Prostate gland (tissue), 2 donors: Measurements from ENCODE around the gene TMEM221. TPM values are rescaled to one million over a fixed set of nuclear protein-coding genes. Genes with fewer than 3 reads are reported as not detected.
A peak's percentile ranks its signal among the peaks of the same experiment; 100 is the strongest.

Source experiments
- DNase-seq: peaks from one replicate; pipeline ENCODE4 v3.0.0-alpha.2; 2019; ENCODE audit warnings: low spot score
- H3K27ac ChIP-seq, 2 donors: fragments of 200-600 bp; sonication (generic); 2 replicates each; pipeline ENCODE4 v1.5.1; 2017 to 2019
- H3K27me3 ChIP-seq: fragments of 200-600 bp; sonication (generic); replicated peaks from 2 replicates; pipeline ENCODE4 v1.5.1; 2019; ENCODE audit not compliant: insufficient read depth
- H3K36me3 ChIP-seq, 2 donors: fragments of 200-600 bp; sonication (generic); 1 replicate in 1 of 2; 2 replicates in 1 of 2; pipeline versions ENCODE4 v1.5.1 to v1.8.1; 2017 to 2019
- H3K4me1 ChIP-seq: fragments of 200-600 bp; sonication (generic); replicated peaks from 2 replicates; pipeline ENCODE4 v1.5.1; 2019
- H3K4me3 ChIP-seq, 2 donors: fragments of 200-600 bp; sonication (generic); 2 replicates each; pipeline ENCODE4 v1.5.1; 2017 to 2019
- H3K9me3 ChIP-seq: fragments of 200-600 bp; sonication (generic); 2 replicates; pipeline ENCODE4 v1.5.1; 2017
- POLR2A ChIP-seq: fragments of 450-650 bp; IDR thresholded peaks from one replicate; pipeline ENCODE4 v1.6.1; 2016; ENCODE audit warnings: antibody characterized with exemption, mild to moderate bottlenecking
- POLR2AphosphoS5 ChIP-seq: sonication (generic); formaldehyde crosslinking; IDR thresholded peaks from one replicate; pipeline ENCODE4 v1.6.1; 2017; ENCODE audit warnings: antibody characterized with exemption
- WGBS: methylation state at CpG from one replicate; pipeline ENCODE4 v1.1.5; 2018; 5-methylcytosine and 5-hydroxymethylcytosine counted together
- intact Hi-C: fragments of 100-400 bp; cut with DNase I; formaldehyde crosslinking; loops from one replicate; pipeline ENCODE4 v1.14.2; 2022
- total RNA-seq, 2 donors: library from RNA; depleted of rRNA; stranded (reverse); fragments of >200 nt; gene quantifications; one replicate each; pipeline ENCODE4 v1.1.0, GENCODE V29; 2016
- TF ChIP-seq, protein P1 (sequence below), 4 experiments: fragments of 200-600 bp in 2 of 4; fragments of 450-650 bp in 2 of 4; sonication (generic) in 2 of 4; IDR thresholded peaks; 1 replicate in 3 of 4; 2 replicates in 1 of 4; pipeline ENCODE4 v1.5.1; 2016 to 2019; ENCODE audit warnings: antibody characterized with exemption in 4 of 4, mild to moderate bottlenecking in 2 of 4, moderate library complexity in 2 of 4

The TMEM221 gene
- total RNA-seq, 2 donors from 2014 or later, result 1.4 to 1.7 TPM

DNA sequence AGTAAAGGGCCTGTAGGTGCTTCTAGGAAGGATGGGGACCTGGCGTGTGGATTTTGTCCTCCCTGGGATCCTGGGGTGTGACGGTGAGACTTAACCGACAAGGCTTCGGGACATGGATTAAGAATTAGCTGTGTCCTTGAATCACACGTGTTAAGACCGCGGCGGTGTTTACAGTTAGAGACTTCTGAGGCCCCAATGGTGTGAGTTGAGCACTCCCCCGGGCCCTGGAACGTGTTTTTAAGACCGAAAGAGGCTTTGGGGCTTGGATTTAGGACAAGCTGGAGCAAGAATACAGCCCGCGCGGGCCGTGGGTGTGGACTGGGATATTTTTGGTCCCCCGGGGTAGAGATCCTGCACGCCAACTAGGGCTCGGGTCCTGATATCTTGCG lies 20.6 kb upstream of the TMEM221 start:
- peaks cover 3% of the 10 kb centered on the region for H3K4me1 ChIP-seq
- no peaks in the 10 kb centered on the region for H3K9me3 ChIP-seq
- DNase-seq, result no peak
- intact Hi-C loops, result loop anchor here (2.0 to 5.0 kb wide), 2 partner anchors 46 to 122 kb away; no protein-coding TSS in a partner anchor
- H3K36me3 ChIP-seq, result no peaks in the 10 kb centered on the region
- H3K4me3 ChIP-seq, result peak overlapping the region; percentile 86 to 90
- peak overlapping the region; percentile 91 to 97 for H3K27ac ChIP-seq
- WGBS, result under 1% methylated on average over 18 of the region's 19 CpGs
- no peaks in the 10 kb centered on the region for H3K27me3 ChIP-seq
- TF ChIP-seq POLR2A (no peak), POLR2AphosphoS5 (no peak)
- TF ChIP-seq, protein P1, sequence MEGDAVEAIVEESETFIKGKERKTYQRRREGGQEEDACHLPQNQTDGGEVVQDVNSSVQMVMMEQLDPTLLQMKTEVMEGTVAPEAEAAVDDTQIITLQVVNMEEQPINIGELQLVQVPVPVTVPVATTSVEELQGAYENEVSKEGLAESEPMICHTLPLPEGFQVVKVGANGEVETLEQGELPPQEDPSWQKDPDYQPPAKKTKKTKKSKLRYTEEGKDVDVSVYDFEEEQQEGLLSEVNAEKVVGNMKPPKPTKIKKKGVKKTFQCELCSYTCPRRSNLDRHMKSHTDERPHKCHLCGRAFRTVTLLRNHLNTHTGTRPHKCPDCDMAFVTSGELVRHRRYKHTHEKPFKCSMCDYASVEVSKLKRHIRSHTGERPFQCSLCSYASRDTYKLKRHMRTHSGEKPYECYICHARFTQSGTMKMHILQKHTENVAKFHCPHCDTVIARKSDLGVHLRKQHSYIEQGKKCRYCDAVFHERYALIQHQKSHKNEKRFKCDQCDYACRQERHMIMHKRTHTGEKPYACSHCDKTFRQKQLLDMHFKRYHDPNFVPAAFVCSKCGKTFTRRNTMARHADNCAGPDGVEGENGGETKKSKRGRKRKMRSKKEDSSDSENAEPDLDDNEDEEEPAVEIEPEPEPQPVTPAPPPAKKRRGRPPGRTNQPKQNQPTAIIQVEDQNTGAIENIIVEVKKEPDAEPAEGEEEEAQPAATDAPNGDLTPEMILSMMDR (IDR thresholded peaks at IDR 0.05), result no peak

- Histone ChIP-seq H3K4me3 (peak overlapping the region; percentile 86 to 90), H3K27me3 (no peaks in the 10 kb centered on the region), H3K36me3 (no peaks in the 10 kb centered on the region), H3K9me3 (no peaks in the 10 kb centered on the region), H3K4me1 (peaks cover 3% of the 10 kb centered on the region), H3K27ac (peak overlapping the region; percentile 91 to 97)
- TF ChIP-seq, protein P1 (IDR thresholded peaks at IDR 0.05), result no peak
- TF ChIP-seq POLR2AphosphoS5 (peak; percentile 70), POLR2A (peak; percentile 33)
- DNase-seq, result peak; percentile 72
- intact Hi-C loops, result loop anchor here (2.0 to 5.0 kb wide), 2 partner anchors 46 to 121 kb away; no protein-coding TSS in a partner anchor
- whole genome bisulfite sequencing, result 46% methylated on average over 25 of the region's 25 CpGs
Measured at GRCh38 chr19:17468302-17469091, 20.0 kb upstream of the TMEM221 start.

DNA sequence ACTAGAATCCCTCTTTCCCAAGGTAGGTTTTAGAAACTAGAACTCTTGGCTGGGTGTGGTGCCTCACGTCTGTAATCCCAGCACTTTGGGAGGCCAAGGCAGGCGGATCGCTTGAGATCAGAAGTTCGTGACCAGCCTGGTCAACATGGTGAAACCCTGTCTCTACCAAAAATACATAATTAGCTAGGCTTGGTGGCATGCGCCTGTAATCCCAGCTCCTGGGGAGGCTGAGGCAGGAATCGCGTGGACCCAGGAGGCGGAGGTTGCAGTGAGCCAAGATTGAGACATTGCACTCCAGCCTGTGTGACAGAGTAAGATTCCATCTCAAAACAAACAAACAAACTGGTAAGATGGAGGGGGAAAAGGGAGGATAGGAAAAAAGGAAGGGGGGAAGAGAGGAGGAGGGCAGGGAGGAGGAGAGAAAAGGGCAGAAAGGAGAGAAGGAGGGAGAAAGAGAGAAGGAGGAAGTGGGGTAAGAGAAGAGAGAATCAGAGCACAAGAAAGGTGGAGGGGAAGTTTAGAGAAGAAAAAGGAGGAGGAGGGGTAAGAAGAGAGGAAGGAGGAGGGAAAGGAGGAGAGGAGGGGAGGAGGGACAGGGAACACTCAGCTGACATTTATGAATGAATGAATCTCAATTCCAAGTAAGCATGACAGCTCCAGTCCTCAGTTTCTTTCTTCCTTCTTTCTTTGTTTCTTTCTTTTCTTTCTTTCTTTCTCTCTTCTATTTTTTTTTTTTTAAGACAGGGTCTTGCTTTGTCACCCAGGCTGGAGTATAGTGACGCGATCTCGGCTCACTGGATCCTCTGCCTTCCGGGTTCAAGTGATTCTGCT lies 19.2 kb upstream of the TMEM221 start:
- no peaks in the 10 kb centered on the region for H3K36me3 ChIP-seq
- no peak for DNase-seq
- no peaks in the 10 kb centered on the region for H3K9me3 ChIP-seq
- no peak overlapping the region for H3K4me3 ChIP-seq
- TF ChIP-seq, protein P1 (IDR thresholded peaks at IDR 0.05), result no peak
- TF ChIP-seq POLR2A (no peak), POLR2AphosphoS5 (no peak)
- intact Hi-C loops, result loop anchor here (2.0 to 5.0 kb wide), 2 partner anchors 45 to 120 kb away; no protein-coding TSS in a partner anchor
- H3K27me3 ChIP-seq, result no peaks in the 10 kb centered on the region
- H3K27ac ChIP-seq, result peak overlapping the region; percentile 91 to 97
- 70% methylated on average over 12 of the region's 12 CpGs for WGBS
- H3K4me1 ChIP-seq, result peaks cover 3% of the 10 kb centered on the region

- Histone ChIP-seq H3K36me3 (no peaks in the 10 kb centered on the region), H3K27ac (no peak overlapping the region), H3K4me1 (peaks cover under 1% of the 10 kb centered on the region), H3K27me3 (no peaks in the 10 kb centered on the region), H3K4me3 (no peak overlapping the region), H3K9me3 (no peaks in the 10 kb centered on the region)
- intact Hi-C loops, result loop anchor here (5.0 kb wide), 1 partner anchor 119 kb away; no protein-coding TSS in a partner anchor
- WGBS, result 33% methylated on average over 6 of the region's 6 CpGs
- TF ChIP-seq POLR2AphosphoS5 (no peak), POLR2A (no peak)
- TF ChIP-seq, protein P1 (IDR thresholded peaks at IDR 0.05), result peak in 1 of 4 experiments; percentile 8
- DNase-seq, result no peak
Measured at GRCh38 chr19:17466487-17466850, 18.0 kb upstream of the TMEM221 start.
